Endometrial microvascular endothelial cells (primary cell): Measurements from ENCODE around the gene IL17B. TPM values are rescaled to one million over a fixed set of nuclear protein-coding genes. Genes with fewer than 3 reads are reported as not detected.

ENCODE experiments used
- in situ Hi-C: cut with HindIII; loops from 2 replicates; pipeline ENCODE4 v1.10.0; 2017; ENCODE audit warnings: low sequenced_read_pairs, low pct_unique_long_range_greater_than_20kb; ENCODE audit errors: inconsistent ontology term
- total RNA-seq: library from RNA; depleted of rRNA; stranded (reverse); fragments of >200 nt; gene quantifications from one replicate; pipeline ENCODE4 v1.2.3, GENCODE V29; 2015; ENCODE audit errors: inconsistent ontology term

The IL17B gene
- total RNA-seq, 1 donor from 2014 or later: not detected

DNA sequence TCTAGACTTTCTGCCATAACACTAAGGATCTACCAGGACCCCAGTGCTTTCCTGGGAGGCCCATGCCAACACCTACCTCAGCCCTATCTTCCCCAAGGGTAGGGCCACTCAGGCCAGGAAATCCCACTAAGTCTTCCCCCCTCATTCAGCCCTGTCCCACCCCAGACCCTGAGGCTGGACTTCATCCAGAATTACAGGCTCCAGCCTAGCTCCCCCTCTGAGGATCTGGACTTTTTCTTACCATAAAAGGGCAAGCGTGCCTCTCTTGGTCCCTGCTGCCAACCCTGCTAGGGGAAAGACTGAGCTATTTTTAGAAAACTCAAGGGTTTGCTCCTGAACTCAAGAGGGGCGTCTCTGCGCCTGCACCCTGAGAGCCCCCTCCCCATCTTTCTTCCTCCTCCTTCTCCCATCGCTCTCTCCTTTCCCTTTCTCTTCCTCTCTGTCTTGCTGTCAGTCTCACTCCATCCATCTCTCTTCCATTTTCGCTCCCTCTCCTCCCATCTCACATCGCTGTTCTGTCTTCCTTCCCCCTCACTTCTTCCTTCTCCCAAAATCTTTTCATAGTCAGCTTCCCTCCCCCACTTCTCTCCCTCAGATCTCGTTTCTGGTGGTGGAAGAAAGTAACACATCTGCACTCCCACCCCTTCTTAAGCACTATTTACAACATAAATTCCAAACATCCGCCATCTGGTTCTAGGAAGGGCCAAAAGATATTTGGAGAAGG is 38.1 kb upstream of the IL17B start:
- in situ Hi-C loops: no loop called here

DNA sequence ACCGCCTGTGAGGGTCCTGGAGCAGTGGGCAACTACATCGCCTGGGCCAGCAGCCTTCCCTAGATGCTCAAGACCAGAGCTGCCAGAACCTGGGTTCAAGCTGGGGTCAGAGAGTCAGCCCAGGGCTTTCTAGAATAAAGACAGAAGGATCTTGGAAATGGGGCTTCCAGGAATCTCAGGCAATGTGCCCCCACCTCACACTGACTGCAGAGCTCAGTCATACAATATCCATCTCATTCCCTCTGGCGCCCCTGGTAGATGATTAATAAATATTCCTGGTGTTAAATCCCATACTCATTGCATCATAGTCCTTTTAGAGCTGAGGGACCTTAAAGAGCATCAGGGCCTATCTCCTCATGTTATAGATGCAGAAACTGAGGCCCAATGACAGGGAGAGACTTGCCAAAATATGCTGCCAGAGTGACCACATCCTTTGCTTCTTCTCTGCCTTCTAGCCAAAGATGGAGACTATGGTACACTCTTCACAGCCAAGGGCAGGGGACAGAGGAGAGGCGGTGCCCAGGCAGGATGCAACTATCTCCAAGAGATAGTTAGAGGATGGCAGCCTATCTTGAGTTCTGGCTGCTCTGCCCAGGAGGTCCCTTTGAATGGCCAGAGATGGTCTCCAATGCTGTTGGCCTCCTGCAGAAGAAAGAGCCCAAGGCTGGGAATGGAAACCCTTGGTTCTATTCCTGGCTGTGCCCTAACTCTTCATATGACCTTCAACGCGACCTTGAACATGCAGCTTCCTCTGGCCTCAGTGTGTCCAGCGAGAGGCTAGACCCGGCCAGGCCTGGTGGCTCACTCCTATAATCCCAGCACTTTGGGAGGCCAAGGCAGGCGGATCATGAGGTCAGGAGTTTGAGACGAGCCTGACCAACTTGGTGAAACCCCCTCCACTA is 36.2 kb upstream of the IL17B start:
- in situ Hi-C loops: no loop called here

DNA sequence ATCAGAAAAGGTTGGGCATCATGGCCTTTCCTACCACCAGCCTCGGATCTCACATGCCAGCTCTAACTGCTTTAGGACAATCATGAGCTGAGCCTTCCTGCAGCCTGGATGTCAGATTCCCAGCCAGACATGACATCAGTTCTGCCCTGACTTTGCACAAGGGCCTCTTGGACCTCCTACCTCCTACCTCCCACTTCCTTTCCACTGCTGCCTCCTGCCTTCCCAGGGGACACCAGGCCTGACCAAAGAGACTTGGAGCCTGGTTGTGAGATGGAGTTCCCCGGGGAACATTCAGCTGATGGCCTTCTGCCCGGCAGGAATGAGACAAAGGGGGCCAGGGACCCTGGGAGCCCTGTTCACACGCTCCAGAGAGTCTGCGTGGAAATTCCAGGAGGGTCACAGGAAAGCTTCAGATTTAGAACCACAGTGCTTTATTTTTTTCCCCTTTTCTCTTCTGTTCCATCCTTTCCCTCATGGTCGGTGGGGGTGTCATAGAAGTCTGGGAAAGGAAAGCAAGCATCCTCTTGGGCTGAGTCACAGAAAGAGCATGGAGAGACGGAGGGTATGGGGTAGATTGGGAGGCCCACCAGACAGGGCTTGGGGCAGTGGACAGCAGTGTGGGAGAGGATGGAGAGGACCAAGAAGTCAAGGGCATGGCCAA is 35.4 kb upstream of the IL17B start:
- in situ Hi-C loops: no loop called here

DNA sequence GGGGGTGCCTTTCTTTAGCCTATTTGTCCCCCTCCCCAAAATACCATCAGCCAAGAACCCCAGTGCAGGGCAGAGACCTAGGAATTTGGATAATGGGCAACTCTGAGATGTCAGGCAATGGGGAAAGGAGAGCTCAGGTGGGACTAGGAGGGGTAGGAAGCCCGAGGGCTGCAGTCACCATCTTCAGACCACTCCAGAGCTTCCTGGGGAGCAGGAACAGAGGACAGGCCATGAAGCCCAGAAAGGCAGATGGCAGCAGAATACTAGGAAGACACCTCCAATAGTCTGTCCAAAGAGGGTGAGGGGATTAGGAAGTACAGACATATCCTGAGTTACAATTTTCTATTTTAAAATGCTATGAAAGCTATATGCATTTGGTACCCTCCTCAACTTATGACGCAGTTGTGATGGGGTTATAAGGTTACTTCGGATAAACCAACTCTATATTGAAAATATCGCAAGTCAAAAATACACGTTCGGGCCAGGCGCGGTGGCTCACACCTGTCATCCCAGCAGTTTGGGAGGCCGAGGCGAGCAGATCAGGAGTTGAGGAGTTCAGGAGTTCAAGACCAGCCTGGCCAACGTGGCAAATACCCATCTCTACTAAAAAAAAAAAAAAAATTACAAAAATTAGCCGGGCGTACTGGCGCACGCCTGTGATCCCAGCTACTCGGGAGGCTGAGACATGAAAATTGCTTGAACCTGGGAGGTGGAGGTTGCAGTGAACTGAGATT is 34.6 kb upstream of the IL17B start:
- in situ Hi-C loops: no loop called here

DNA sequence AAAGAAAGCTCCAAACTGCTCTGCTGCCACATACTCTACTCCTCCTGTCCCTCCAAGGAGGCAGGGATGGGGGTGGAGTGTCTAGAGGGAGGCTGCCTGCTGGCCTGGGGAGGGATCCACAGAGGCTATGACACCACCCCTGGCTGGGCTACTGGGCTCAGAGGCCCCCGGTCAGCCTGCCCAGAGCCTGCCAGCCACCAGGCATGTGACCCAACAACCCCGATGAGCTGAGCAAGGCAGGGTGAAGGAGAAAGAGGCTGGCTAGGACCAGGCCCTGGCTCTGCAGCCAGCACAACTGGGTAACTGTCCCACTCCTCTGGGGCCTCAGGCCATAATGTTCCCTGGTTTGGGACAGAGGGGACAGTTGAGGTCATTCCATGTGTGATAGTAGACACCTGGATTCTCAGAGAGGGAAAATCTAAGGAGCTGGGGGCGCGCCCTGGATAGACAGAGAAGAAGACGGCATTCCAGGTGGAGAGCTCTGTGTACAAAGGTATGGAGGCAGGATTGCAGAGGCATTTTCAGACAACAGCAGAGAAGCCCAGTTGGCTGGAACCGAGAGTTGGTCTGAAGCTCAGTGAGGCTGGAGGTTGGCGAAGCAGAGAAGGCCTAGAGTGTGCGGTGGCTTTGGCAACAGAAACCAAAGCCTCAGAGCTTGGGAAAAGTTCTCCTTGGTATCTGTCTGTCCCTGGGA is 33.8 kb upstream of the IL17B start:
- in situ Hi-C loops: no loop called here

DNA sequence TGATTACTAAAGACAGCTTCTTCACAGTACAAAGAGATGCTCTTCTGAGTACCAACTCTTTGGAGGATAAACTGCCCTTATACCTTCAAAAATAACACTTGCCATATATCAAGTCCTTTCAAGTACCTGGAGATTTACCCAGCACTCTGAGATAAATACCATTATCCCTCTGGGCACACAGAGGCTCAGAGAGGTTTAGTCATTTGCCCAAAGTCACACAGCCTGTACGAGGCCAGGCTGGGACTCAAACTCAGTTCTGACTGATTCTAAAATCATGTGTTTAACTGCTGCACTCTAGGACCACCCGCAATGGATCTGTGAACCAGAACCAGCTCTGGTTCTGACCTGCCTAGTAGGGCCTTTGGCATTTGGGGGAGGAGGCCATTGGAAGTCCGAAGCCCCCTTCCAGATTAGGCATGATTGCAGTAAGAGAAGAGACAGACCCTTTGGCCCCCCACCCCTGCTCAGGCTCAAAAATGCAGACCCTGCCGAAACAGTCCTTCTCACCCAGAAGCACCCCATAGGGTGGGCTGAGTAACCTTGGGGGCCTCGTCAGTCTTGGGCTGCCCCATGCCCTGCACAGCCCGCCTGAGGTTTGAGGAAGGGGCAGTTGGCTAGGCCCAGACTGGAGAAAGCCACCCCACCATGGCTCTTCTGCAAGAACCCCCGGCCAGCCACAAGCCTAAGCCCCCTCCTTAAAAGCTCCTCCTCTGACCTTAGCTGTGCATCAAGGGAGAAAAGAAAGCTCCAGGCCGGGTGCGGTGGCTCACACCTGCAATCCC is 32.8 kb upstream of the IL17B start:
- in situ Hi-C loops: no loop called here

DNA sequence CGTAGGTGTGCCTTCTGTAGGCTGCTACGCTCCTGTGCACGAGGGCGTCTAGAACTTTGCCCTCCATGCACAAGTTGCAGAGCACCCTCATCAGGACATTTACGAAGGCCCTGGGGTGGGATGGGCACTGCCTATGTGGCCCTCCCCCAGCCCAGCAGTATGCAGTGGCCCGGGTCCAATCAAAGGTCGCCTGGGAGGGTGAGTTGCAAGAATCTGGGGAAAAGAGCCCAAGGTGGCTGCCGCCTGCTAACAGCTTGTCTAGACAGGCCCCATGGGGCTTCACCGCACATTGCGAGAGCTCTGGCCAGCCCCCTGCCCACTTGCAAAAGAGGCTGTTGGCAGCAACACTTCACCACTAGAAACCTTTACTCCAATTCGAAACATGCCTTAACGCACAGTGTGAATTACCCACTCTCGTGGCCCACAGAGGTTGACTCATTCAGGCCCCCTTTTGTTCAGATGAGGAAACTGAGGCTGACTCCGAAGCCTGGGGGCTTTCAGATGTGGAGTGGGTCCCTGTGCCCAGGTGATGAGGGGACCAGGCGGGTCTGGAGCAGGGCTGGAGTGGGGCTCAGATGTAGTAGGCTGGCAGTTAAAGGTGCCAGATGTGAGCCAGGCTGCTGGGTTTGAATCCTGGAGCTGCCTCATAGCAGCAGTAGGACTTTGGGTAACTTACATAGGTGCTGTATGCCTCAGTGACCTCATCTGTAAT is 31.8 kb upstream of the IL17B start:
- in situ Hi-C loops: no loop called here

DNA sequence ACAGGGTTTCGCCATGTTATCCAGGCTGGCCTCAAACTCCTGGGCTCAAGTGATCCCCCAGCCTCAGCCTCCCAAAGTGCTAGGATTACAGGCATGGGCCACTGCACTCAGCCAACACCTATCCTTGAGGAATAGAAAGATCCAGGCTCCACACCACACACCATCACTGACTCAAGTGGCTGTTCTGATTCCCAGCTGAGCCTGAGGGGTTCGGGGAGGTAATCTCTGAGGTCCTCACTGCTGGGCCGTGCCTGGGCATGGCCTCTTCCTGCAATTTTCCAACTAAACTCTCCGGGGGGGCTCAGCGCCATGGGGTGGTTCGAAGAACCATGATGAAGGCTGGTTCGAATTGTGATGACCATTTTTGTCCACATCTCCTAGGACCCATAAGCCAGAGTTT is 31.0 kb upstream of the IL17B start:
- in situ Hi-C loops: no loop called here

DNA sequence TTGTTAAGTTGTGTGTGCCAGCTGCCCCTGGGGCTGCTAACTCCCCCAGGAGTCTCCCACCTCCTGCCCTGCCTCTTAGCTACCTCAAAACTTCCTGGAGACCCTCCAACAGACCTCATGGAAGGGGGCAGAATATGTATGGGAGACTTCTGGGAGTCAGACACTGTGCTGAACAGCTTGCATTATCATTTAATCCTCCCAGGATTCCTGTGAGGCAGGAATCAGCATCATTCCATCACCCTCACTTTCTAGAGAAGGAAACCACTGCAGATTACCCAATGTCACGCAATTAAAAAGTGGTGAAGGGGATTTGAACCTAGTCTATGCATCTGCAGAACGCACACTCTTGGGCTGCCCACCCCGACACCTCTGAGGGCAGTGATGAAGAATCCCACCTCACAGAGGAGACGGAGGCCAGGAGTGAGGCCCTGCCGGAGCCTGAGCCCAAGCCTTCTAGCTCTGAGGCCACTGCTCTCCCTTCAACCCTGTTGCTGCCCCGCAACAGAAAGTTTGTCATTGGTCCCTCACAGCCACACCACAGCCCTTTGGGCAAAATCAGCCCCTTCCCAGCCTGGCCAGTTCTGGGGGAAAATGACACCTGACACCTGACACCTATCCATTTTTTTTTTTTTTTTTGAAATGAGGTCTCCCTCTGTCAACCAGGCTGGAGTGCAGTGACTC is 30.3 kb upstream of the IL17B start:
- in situ Hi-C loops: no loop called here

DNA sequence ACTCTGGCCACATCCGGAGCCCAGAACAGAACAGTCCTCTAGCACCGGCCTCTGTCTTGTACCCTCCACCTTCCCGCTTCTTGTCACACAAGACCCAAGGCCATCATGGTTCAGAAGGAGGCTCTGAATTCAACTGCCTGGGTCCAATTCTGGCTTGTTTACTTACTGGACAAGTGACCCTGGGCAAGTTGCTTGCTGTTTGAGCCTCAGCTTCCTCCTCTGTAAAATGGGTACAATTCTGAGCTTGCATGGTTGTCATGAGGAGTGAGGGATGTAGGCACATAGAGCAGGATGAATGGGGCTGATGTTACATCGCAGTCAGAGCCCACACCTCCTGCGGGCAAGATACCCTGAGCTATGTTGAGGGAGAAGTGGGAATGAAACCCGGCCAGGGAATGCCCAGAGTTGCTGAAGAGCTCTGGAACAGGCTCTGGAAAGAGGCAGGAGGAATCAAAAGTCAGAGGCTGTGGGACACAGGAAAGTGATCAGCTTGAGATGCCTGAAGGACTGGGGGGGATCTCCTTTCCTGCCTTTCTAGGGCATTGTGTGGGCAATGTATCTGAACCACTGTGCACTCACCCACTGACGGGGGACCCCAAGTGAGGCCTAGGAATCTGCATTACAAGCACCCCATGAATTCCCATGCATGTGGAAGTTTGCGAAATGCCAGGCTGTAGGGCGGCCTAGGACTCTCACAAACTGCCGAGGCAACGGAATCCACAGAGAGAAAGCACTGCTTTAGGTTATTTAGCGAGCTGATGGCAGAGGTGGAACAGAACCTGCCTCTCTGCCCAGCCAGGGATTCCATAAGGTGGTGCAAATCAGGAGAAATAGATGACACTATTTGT is 29.4 kb upstream of the IL17B start:
- in situ Hi-C loops: no loop called here

DNA sequence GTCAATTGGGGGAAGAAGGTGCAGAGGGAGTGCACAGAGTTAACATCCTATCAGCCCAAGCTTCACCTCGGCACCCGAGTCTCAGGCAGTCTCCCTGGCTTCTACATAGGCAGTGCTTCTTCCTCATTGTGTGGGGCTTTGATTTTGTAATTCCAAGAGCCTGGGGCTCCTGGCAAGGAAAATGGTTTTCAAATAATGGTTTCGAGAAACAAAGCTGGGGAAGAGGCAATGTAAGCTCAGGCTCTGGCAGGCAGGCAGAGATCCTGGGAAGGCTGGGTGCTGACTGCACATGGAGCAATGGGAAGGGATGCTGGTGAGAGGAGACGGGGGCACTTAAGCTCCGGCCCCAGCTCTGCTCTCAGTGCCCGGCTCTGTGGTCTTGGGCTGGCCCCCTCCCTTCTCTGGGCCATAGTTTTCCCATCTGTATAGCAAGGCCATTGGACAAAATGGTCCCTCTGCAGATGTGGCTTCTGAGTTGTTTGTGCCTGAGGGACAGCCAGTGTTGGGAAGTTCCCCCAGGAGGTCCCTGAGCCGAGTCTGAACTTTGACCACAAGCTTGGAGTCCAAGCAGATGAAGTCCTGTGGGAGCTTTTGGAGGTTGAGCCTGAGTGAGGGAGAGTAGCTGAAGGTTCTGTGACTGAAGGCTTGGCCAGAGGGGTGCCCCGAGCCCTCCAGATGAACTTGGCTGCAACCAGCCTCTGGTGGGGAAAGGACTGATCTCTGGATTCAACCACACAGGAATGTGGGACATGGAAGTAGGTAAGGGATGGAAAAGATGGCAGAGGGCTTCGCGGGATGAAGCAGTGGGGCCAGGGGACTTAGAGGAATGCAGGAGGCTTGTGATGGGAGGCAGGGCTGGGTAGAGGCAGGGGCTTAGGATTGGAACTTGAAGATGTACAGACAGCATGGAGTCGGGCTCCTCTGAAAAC is 28.5 kb upstream of the IL17B start:
- in situ Hi-C loops: no loop called here

DNA sequence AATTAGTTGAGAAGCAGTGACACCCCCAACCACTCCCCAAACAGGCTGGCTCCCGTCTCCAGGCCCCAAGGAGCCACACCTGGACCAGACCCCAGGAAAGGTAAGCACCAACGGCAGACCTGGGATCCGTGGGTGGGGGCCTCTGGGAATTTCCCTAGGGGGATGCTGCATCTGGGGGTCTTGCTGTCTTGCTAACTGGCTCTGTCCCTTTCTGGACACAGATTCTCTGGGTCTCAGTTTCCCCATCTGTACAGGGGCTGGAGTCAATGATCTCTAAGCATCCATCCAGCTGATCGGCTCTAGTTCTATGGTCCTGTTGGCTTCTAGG is 27.9 kb upstream of the IL17B start:
- in situ Hi-C loops: no loop called here

DNA sequence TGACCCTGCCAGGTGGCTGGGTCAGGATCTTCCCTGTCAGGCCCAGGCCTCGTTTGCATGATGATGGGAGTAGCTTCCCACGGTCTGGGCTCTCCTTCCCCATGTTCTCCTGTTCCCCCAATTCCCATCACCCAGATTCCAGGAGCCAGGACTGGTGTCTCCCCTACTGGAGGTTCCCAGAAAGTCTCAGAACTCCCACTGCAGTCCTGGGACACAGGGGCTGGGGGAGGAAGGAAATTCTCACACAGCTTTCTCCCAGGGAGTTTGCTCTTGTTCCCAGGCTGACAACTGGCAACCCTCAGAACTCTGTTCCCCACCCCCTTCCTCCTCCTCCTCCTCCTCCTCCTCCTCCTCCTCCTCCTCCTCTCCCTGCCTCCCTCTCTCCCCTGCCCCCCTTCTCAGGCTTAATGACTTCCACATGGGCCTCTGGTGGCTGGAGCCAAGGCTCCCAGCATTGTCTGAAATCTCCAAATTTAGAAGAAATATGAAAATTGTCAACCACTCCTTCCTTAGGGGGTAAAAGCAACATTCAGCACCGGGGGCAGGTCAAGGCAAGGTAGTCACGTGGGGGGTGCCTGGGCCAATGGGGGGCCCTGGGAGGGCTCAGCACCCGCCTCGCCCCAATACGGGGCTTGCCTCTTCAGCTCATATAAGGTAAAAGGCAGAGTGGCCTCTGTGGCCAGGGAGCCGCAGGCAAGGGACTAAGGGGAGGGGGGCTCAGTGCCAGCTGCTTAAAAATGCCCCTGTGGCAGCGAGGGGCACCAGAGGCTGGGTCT is 27.3 kb upstream of the IL17B start:
- in situ Hi-C loops: no loop called here

DNA sequence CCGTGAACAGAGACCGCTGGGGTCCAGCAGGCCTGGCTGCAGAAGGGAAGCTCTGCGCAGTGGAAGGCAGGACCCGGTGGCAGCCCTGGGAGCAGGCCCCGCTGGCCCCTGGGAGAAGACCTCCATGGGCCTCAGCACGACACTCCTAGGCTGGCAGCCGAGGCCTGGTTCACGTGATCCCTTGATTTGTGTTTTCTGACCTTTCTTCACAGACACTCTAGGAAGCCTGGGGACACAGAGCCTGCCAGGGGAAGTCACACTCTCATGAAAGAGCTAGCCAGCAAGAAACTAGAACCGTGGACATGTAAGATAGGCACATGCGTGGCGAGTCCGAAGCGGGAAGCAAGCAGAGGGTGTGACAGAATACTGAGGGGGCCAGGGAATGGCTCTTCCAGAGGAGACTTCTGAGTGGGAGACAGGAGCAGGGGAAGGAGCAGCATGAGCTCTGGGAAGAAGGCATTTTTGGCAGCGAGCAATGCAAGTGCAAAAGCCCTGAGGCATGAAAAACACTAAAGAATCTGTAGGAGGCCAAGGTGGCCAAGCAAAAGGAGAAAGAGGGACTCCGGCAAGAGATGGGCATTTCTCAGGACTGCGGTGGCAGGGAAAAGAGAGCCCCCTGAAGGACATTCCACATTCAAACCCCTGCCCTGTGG is 26.6 kb upstream of the IL17B start:
- in situ Hi-C loops: no loop called here
